Mesendoderm (in vitro differentiated cells): ENCODE data around the gene ALOX5AP.

Experiments
- DNase-seq: peaks from one replicate; pipeline ENCODE4 v3.0.0; 2013
- H2AK5ac ChIP-seq: 2 replicates; pipeline ENCODE4 v1.6.1; 2013; ENCODE audit warnings: low read length, inconsistent platforms
- H2BK120ac ChIP-seq: 2 replicates; pipeline ENCODE4 v1.6.1; 2013; ENCODE audit warnings: low read depth, mild to moderate bottlenecking, low read length, moderate library complexity, mixed read lengths
- H2BK15ac ChIP-seq: replicated peaks from 2 replicates; pipeline ENCODE4 v1.6.1; 2013; ENCODE audit warnings: low read depth, mild to moderate bottlenecking, moderate library complexity
- H2BK5ac ChIP-seq: 2 replicates; pipeline ENCODE4 v1.6.1; 2013; ENCODE audit warnings: low read length, inconsistent platforms
- H3K18ac ChIP-seq: 2 replicates; pipeline ENCODE4 v1.6.1; 2013; ENCODE audit warnings: mild to moderate bottlenecking, low read length, mixed read lengths
- H3K23ac ChIP-seq: one replicate; pipeline ENCODE4 v1.6.1; 2013; ENCODE audit warnings: low read length
- H3K27ac ChIP-seq: 2 replicates; pipeline ENCODE4 v1.5.1; 2013; ENCODE audit warnings: low read depth, mild to moderate bottlenecking, inconsistent platforms, low read length, moderate library complexity
- H3K27me3 ChIP-seq: 2 replicates; pipeline ENCODE4 v1.6.1; 2013; ENCODE audit warnings: low read length, control low read depth, mild to moderate bottlenecking, inconsistent platforms; ENCODE audit not compliant: insufficient read depth, poor library complexity
- H3K36me3 ChIP-seq: 2 replicates; pipeline ENCODE4 v1.6.1; 2013; ENCODE audit warnings: low read length, inconsistent platforms; ENCODE audit not compliant: control insufficient read depth, insufficient read depth
- H3K4ac ChIP-seq: one replicate; pipeline ENCODE4 v1.6.1; 2013; ENCODE audit warnings: low read depth, mild to moderate bottlenecking, low read length, moderate library complexity
- H3K4me1 ChIP-seq: 2 replicates; pipeline ENCODE4 v1.6.1; 2013; ENCODE audit warnings: low read depth, low read length, inconsistent platforms; ENCODE audit not compliant: control insufficient read depth
- H3K4me2 ChIP-seq: 2 replicates; pipeline ENCODE4 v1.6.1; 2013; ENCODE audit warnings: low read length
- H3K4me3 ChIP-seq: 2 replicates; pipeline ENCODE4 v1.5.1; 2013; ENCODE audit warnings: mild to moderate bottlenecking, low read length
- H3K56ac ChIP-seq: one replicate; pipeline ENCODE4 v1.6.1; 2013; ENCODE audit warnings: low read length
- H3K79me1 ChIP-seq: 2 replicates; pipeline ENCODE4 v1.6.1; 2013; ENCODE audit warnings: low read length, inconsistent platforms
- H3K79me2 ChIP-seq: 2 replicates; pipeline ENCODE4 v1.6.1; 2013; ENCODE audit warnings: mild to moderate bottlenecking, low read length; ENCODE audit not compliant: control insufficient read depth, insufficient read depth
- H3K9ac ChIP-seq: 2 replicates; pipeline ENCODE4 v1.6.1; 2013; ENCODE audit warnings: low read length, inconsistent platforms
- H4K5ac ChIP-seq: one replicate; pipeline ENCODE4 v1.6.1; 2013; ENCODE audit warnings: low read length
- H4K8ac ChIP-seq: one replicate; pipeline ENCODE4 v1.6.1; 2013; ENCODE audit warnings: low read depth, mild to moderate bottlenecking, control low read depth, low read length, moderate library complexity
- WGBS: extraction: QIAGEN DNeasy Blood & Tissue Kit; methylation state at CpG from one replicate; pipeline ENCODE4 v1.1.7; 2013; ENCODE audit warnings: low lambda C conversion rate, missing lambda C conversion rate; ENCODE audit not compliant: insufficient coverage; ENCODE audit errors: extremely low coverage; 5-methylcytosine and 5-hydroxymethylcytosine counted together

Gene ALOX5AP

GRCh38 chr13:30742901-30743300, 7.6 kb downstream of the ALOX5AP start:
- Histone ChIP-seq H3K36me3 (no peaks in the 10 kb centered on the region), H2AK5ac (no peak overlapping the region), H3K4me1 (peaks cover 4% of the 10 kb centered on the region), H3K56ac (no peak overlapping the region), H4K5ac (no peak overlapping the region), H3K4me2 (no peak overlapping the region), H3K27me3 (no peaks in the 10 kb centered on the region), H2BK5ac (no peak overlapping the region), H3K79me1 (no peaks in the 10 kb centered on the region), H2BK120ac (no peak overlapping the region), H2BK15ac (no peak overlapping the region), H3K23ac (no peak overlapping the region), H4K8ac (no peak overlapping the region), H3K9ac (no peak overlapping the region), H3K4me3 (no peak overlapping the region), H3K4ac (no peak overlapping the region), H3K79me2 (no peaks in the 10 kb centered on the region), H3K27ac (no peak overlapping the region), H3K18ac (no peak overlapping the region)
- no peak for DNase-seq
- no CpG with 5 or more reads among the region's 6 CpGs for WGBS

- no peak overlapping the region for H3K56ac ChIP-seq
- H4K5ac ChIP-seq: no peak overlapping the region
- no peak for DNase-seq
- no peak overlapping the region for H2BK5ac ChIP-seq
- no peak overlapping the region for H2BK15ac ChIP-seq
- no peak overlapping the region for H3K4ac ChIP-seq
- H3K23ac ChIP-seq: no peak overlapping the region
- no peak overlapping the region for H3K4me2 ChIP-seq
- H2BK120ac ChIP-seq: no peak overlapping the region
- no peak overlapping the region for H3K27ac ChIP-seq
- no peak overlapping the region for H3K4me3 ChIP-seq
- no peak overlapping the region for H4K8ac ChIP-seq
- H3K27me3 ChIP-seq: no peaks in the 10 kb centered on the region
- H2AK5ac ChIP-seq: no peak overlapping the region
- peaks cover 2% of the 10 kb centered on the region for H3K4me1 ChIP-seq
- no peak overlapping the region for H3K9ac ChIP-seq
- no CpG with 5 or more reads among the region's 4 CpGs for WGBS
- H3K79me1 ChIP-seq: no peaks in the 10 kb centered on the region
- H3K18ac ChIP-seq: no peak overlapping the region
- no peaks in the 10 kb centered on the region for H3K36me3 ChIP-seq
- H3K79me2 ChIP-seq: no peaks in the 10 kb centered on the region
Observed at GRCh38 chr13:30743319-30744055, 8.1 kb downstream of the ALOX5AP start.

- Histone ChIP-seq H3K4me3 (no peak overlapping the region), H3K56ac (no peak overlapping the region), H3K23ac (no peak overlapping the region), H3K18ac (no peak overlapping the region), H2BK120ac (no peak overlapping the region), H3K79me1 (no peaks in the 10 kb centered on the region), H3K4me2 (no peak overlapping the region), H3K27me3 (no peaks in the 10 kb centered on the region), H4K5ac (no peak overlapping the region), H3K4me1 (no peaks in the 10 kb centered on the region), H2AK5ac (no peak overlapping the region), H3K4ac (no peak overlapping the region), H3K79me2 (no peaks in the 10 kb centered on the region), H2BK5ac (no peak overlapping the region), H2BK15ac (no peak overlapping the region), H3K36me3 (no peaks in the 10 kb centered on the region), H3K27ac (no peak overlapping the region), H4K8ac (no peak overlapping the region), H3K9ac (no peak overlapping the region)
- no peak for DNase-seq
- no CpG with 5 or more reads among the region's 7 CpGs for WGBS
Observed at GRCh38 chr13:30744056-30744680, 8.8 kb downstream of the ALOX5AP start.

- Histone ChIP-seq H3K27ac (no peak overlapping the region), H3K27me3 (no peaks in the 10 kb centered on the region), H3K4me1 (no peaks in the 10 kb centered on the region), H3K4me2 (no peak overlapping the region), H2BK5ac (no peak overlapping the region), H4K5ac (no peak overlapping the region), H3K79me2 (no peaks in the 10 kb centered on the region), H3K9ac (no peak overlapping the region), H3K36me3 (no peaks in the 10 kb centered on the region), H4K8ac (no peak overlapping the region), H3K23ac (no peak overlapping the region), H3K56ac (no peak overlapping the region), H3K4me3 (no peak overlapping the region), H3K79me1 (no peaks in the 10 kb centered on the region), H2BK15ac (no peak overlapping the region), H2BK120ac (no peak overlapping the region), H3K4ac (no peak overlapping the region), H3K18ac (no peak overlapping the region), H2AK5ac (no peak overlapping the region)
- WGBS: no CpG with 5 or more reads among the region's 4 CpGs
- no peak for DNase-seq
Observed at GRCh38 chr13:30744681-30745077, 9.3 kb downstream of the ALOX5AP start.

- H4K8ac ChIP-seq: no peak overlapping the region
- no peak overlapping the region for H2AK5ac ChIP-seq
- no peaks in the 10 kb centered on the region for H3K79me2 ChIP-seq
- H3K23ac ChIP-seq: no peak overlapping the region
- H3K18ac ChIP-seq: no peak overlapping the region
- H4K5ac ChIP-seq: no peak overlapping the region
- no peaks in the 10 kb centered on the region for H3K79me1 ChIP-seq
- DNase-seq: no peak
- no peak overlapping the region for H3K27ac ChIP-seq
- no peak overlapping the region for H2BK120ac ChIP-seq
- no peak overlapping the region for H2BK5ac ChIP-seq
- no peaks in the 10 kb centered on the region for H3K27me3 ChIP-seq
- no peak overlapping the region for H3K56ac ChIP-seq
- H3K9ac ChIP-seq: no peak overlapping the region
- H3K4me2 ChIP-seq: no peak overlapping the region
- H3K36me3 ChIP-seq: no peaks in the 10 kb centered on the region
- H3K4ac ChIP-seq: no peak overlapping the region
- H3K4me3 ChIP-seq: no peak overlapping the region
- H2BK15ac ChIP-seq: no peak overlapping the region
- no peaks in the 10 kb centered on the region for H3K4me1 ChIP-seq
- WGBS: no CpG with 5 or more reads among the region's 9 CpGs
Observed at GRCh38 chr13:30745906-30746686, 10.8 kb downstream of the ALOX5AP start.
